SK-N-SH treated with all-trans-retinoic acid at 6 μM for 48 hours (cell line): ENCODE results near the gene SDK1.

Experiments
- ATAC-seq: fragments of 200-7000 bp; cut with Tn5 transposase; 3 replicates; pipeline ENCODE4 v1.9.1; 2020; ENCODE audit warnings: mild to moderate bottlenecking, moderate library complexity
- ARNTL ChIP-seq: fragments of 450-650 bp; formaldehyde crosslinking; IDR thresholded peaks from 2 replicates; pipeline ENCODE4 v1.5.0; 2020; ENCODE audit warnings: low read depth, mild to moderate bottlenecking, moderate library complexity, borderline replicate concordance
- BACH2 ChIP-seq: fragments of 250-450 bp; sonication (Bioruptor Pico); IDR thresholded peaks from 2 replicates; pipeline ENCODE4 v1.9.0; 2021; ENCODE audit warnings: mild to moderate bottlenecking, borderline replicate concordance
- CREB5 ChIP-seq: fragments of 250-450 bp; sonication (Bioruptor Pico); IDR thresholded peaks from 2 replicates; pipeline ENCODE4 v1.5.1; 2020; ENCODE audit warnings: low read depth, mild to moderate bottlenecking, moderate library complexity
- CSDC2 ChIP-seq: fragments of 250-450 bp; sonication (Bioruptor Pico); IDR thresholded peaks from 2 replicates; pipeline ENCODE4 v1.5.0; 2020; ENCODE audit warnings: mild to moderate bottlenecking, moderate library complexity
- CSRNP3 ChIP-seq: fragments of 250-450 bp; sonication (Bioruptor Pico); IDR thresholded peaks from 2 replicates; pipeline ENCODE4 v1.5.1; 2021; ENCODE audit warnings: mild to moderate bottlenecking, moderate library complexity
- ESRRG ChIP-seq: fragments of 250-450 bp; sonication (Bioruptor Pico); IDR thresholded peaks from 2 replicates; pipeline ENCODE4 v1.6.1; 2021; ENCODE audit warnings: mild to moderate bottlenecking
- ISL1 ChIP-seq: fragments of 250-450 bp; sonication (Bioruptor Pico); IDR thresholded peaks from 2 replicates; pipeline ENCODE4 v2.1.2; 2022; ENCODE audit warnings: mild to moderate bottlenecking, moderate library complexity
- OSR1 ChIP-seq: fragments of 250-450 bp; sonication (Bioruptor Pico); IDR thresholded peaks from 2 replicates; pipeline ENCODE4 v1.8.0; 2022; ENCODE audit warnings: moderate library complexity, mild to moderate bottlenecking, inconsistent platforms
- PATZ1 ChIP-seq: fragments of 250-450 bp; sonication (Bioruptor Pico); IDR thresholded peaks from 2 replicates; pipeline ENCODE4 v1.8.0; 2020; ENCODE audit warnings: mild to moderate bottlenecking, moderate library complexity, borderline replicate concordance
- POU6F1 ChIP-seq: fragments of 250-450 bp; sonication (Bioruptor Pico); IDR thresholded peaks from 2 replicates; pipeline ENCODE4 v1.8.0; 2021; ENCODE audit warnings: low read depth, mild to moderate bottlenecking, moderate library complexity, borderline replicate concordance
- PPARA ChIP-seq: fragments of 250-450 bp; sonication (Bioruptor Pico); IDR thresholded peaks from 2 replicates; pipeline ENCODE4 v1.5.0; 2020; ENCODE audit warnings: mild to moderate bottlenecking, borderline replicate concordance
- RARB ChIP-seq: fragments of 250-450 bp; sonication (Bioruptor Pico); IDR thresholded peaks from 2 replicates; pipeline ENCODE4 v1.8.0; 2021; ENCODE audit warnings: mild to moderate bottlenecking, moderate library complexity
- SNAI2 ChIP-seq: fragments of 250-450 bp; sonication (Bioruptor Pico); IDR thresholded peaks from 2 replicates; pipeline ENCODE4 v1.5.0; 2020; ENCODE audit warnings: mild to moderate bottlenecking, moderate library complexity
- TCF4 ChIP-seq: fragments of 250-450 bp; sonication (Bioruptor Pico); IDR thresholded peaks from 2 replicates; pipeline ENCODE4 v1.8.0; 2021; ENCODE audit warnings: mild to moderate bottlenecking, moderate library complexity, borderline replicate concordance
- TOX ChIP-seq: fragments of 250-450 bp; sonication (Bioruptor Pico); IDR thresholded peaks from 2 replicates; pipeline ENCODE4 v1.8.0; 2021; ENCODE audit warnings: mild to moderate bottlenecking, moderate library complexity, borderline replicate concordance
- TSHZ2 ChIP-seq: fragments of 250-450 bp; sonication (Bioruptor Pico); IDR thresholded peaks from 2 replicates; pipeline ENCODE4 v1.5.0; 2020; ENCODE audit warnings: mild to moderate bottlenecking, moderate library complexity
- ZC3H10 ChIP-seq: fragments of 250-450 bp; sonication (Bioruptor Pico); IDR thresholded peaks from 2 replicates; pipeline ENCODE4 v1.5.1; 2021; ENCODE audit warnings: mild to moderate bottlenecking, moderate library complexity
- ZFP3 ChIP-seq: fragments of 250-450 bp; sonication (Bioruptor Pico); IDR thresholded peaks from 2 replicates; pipeline ENCODE4 v1.5.0; 2020; ENCODE audit warnings: mild to moderate bottlenecking, moderate library complexity
- ZFP30 ChIP-seq: fragments of 450-650 bp; formaldehyde crosslinking; IDR thresholded peaks from 2 replicates; pipeline ENCODE4 v1.5.0; 2022; ENCODE audit warnings: mild to moderate bottlenecking, moderate library complexity
- ZNF565 ChIP-seq: fragments of 450-650 bp; formaldehyde crosslinking; conservative IDR thresholded peaks from 2 replicates; pipeline ENCODE4 v1.5.0; 2020; ENCODE audit warnings: low read depth, mild to moderate bottlenecking, moderate library complexity
- ZNF70 ChIP-seq: fragments of 450-650 bp; formaldehyde crosslinking; IDR thresholded peaks from 2 replicates; pipeline ENCODE4 v1.5.0; 2020; ENCODE audit warnings: mild to moderate bottlenecking, moderate library complexity
- ZNF8 ChIP-seq: fragments of 450-650 bp; formaldehyde crosslinking; IDR thresholded peaks from 2 replicates; pipeline ENCODE4 v1.5.0; 2020; ENCODE audit warnings: mild to moderate bottlenecking, moderate library complexity

Gene SDK1

GRCh38 chr7:4174451-4174850 is 873.4 kb downstream of the SDK1 start:
- TF ChIP-seq PATZ1 (CRISPR knock-in tag) (no peak), ZFP30 (CRISPR knock-in tag) (no peak), ZNF565 (no peak), ARNTL (no peak), TSHZ2 (no peak), ISL1 (no peak), ZNF8 (no peak), PPARA (no peak), RARB (CRISPR knock-in tag) (no peak), CREB5 (CRISPR knock-in tag) (no peak), ZFP3 (no peak), ZC3H10 (no peak), SNAI2 (CRISPR knock-in tag) (no peak), POU6F1 (CRISPR knock-in tag) (no peak), BACH2 (CRISPR knock-in tag) (no peak), OSR1 (CRISPR knock-in tag) (no peak), CSDC2 (CRISPR knock-in tag) (no peak), ESRRG (CRISPR knock-in tag) (no peak), CSRNP3 (CRISPR knock-in tag) (no peak), TCF4 (CRISPR knock-in tag) (no peak)
- ATAC-seq, result no peak

DNA sequence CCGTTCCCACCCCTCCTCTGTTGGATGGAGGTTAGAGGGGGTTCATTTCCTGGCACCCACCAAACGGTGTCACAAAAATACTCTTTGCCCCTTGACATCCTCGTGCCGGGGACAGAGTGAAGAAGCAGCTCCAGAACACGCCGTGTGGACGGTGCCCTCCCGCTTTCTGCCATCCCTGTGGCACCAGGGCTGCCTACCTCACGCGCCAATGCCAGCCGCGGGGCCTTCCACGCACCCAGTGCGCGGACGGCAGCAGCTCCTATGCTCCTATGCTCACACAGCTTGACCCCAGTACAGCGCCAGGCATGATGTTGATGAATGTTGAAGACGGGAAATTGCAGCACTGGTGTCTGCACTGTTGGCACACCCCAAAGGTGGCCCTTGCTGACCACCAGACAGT is 873.8 kb downstream of the SDK1 start:
- TF ChIP-seq ARNTL (no peak), PATZ1 (CRISPR knock-in tag) (no peak), ZC3H10 (no peak), TOX (CRISPR knock-in tag) (no peak), ISL1 (no peak), OSR1 (CRISPR knock-in tag) (no peak), TSHZ2 (no peak), ZNF8 (no peak), POU6F1 (CRISPR knock-in tag) (no peak), ZNF70 (CRISPR knock-in tag) (no peak), PPARA (no peak), TCF4 (CRISPR knock-in tag) (no peak), BACH2 (CRISPR knock-in tag) (no peak), CSDC2 (CRISPR knock-in tag) (no peak), ZNF565 (no peak), ESRRG (CRISPR knock-in tag) (no peak), ZFP30 (CRISPR knock-in tag) (no peak), ZFP3 (no peak), SNAI2 (CRISPR knock-in tag) (no peak), RARB (CRISPR knock-in tag) (no peak)

More for the DNA sequence above, 873.8 kb downstream of the SDK1 start:
- ATAC-seq, result no peak
